IMR-90 (cell line): Measurements from ENCODE around the gene MAP3K9. TPM values are rescaled to one million over a fixed set of nuclear protein-coding genes. Genes with fewer than 3 reads are reported as not detected.
A peak's percentile ranks its signal among the peaks of the same experiment; 100 is the strongest.

Experiments used
- ATAC-seq: fragments of 200-7000 bp; cut with Tn5 transposase; 2 replicates; pipeline ENCODE4 v1.9.1; 2020; ENCODE audit warnings: low read depth, mild to moderate bottlenecking, moderate library complexity
- BruUV-seq: library from RNA; stranded (reverse); fragments of 400-500 nt; replicated peaks from 2 replicates; lab custom pipeline; 2021; lab: Mats Ljungman, UMichigan
- CTCF ChIA-PET: fragments of 300-600 bp; formaldehyde crosslinking; extraction: SDS; loops from one replicate; lab custom pipeline; 2021; ENCODE audit warnings: antibody characterized with exemption; lab: Yijun Ruan, JAX
- POLR2A ChIA-PET: fragments of 300-600 bp; sonication (Branson Sonifier 250); formaldehyde crosslinking; loops from one replicate; lab custom pipeline; 2022; ENCODE audit warnings: antibody characterized with exemption; ENCODE audit not compliant: unreplicated experiment; lab: Charles Lee
- DNase-seq: peaks from one replicate; pipeline ENCODE4 v3.0.0; 2013
- H2AFZ ChIP-seq: replicated peaks from 2 replicates; pipeline ENCODE3; 2013; ENCODE audit warnings: low read length, mild to moderate bottlenecking; ENCODE audit not compliant: poor library complexity
- H2AK5ac ChIP-seq: 2 replicates; pipeline ENCODE4 v1.6.1; 2013; ENCODE audit warnings: low read depth, low read length, inconsistent platforms
- H2AK9ac ChIP-seq: replicated peaks from 2 replicates; pipeline ENCODE3; 2013; ENCODE audit warnings: mild to moderate bottlenecking, low read depth, low read length, moderate library complexity; ENCODE audit not compliant: poor library complexity
- H2BK120ac ChIP-seq: 2 replicates; pipeline ENCODE4 v1.6.1; 2013; ENCODE audit warnings: low read depth, low read length, inconsistent platforms
- H2BK15ac ChIP-seq: 3 replicates; pipeline ENCODE4 v1.6.1; 2013; ENCODE audit warnings: low read depth, low read length, inconsistent platforms
- H2BK20ac ChIP-seq: 2 replicates; pipeline ENCODE4 v1.6.1; 2013; ENCODE audit warnings: low read depth, mild to moderate bottlenecking, inconsistent platforms, low read length, moderate library complexity
- H2BK5ac ChIP-seq: 2 replicates; pipeline ENCODE4 v1.6.1; 2013; ENCODE audit warnings: mild to moderate bottlenecking, low read depth, low read length, inconsistent platforms; ENCODE audit not compliant: poor library complexity, severe bottlenecking
- H3K14ac ChIP-seq: replicated peaks from 2 replicates; pipeline ENCODE4 v1.6.1; 2013; ENCODE audit warnings: low read depth, low read length, inconsistent platforms
- H3K18ac ChIP-seq: 2 replicates; pipeline ENCODE4 v1.6.1; 2013; ENCODE audit warnings: low read depth, low read length, control low read depth
- H3K23ac ChIP-seq: 2 replicates; pipeline ENCODE4 v1.6.1; 2013; ENCODE audit warnings: low read depth, low read length, inconsistent platforms
- H3K27ac ChIP-seq: 2 replicates; pipeline ENCODE4 v1.5.1; 2013; ENCODE audit warnings: mild to moderate bottlenecking, control low read depth, low read length; ENCODE audit not compliant: insufficient read depth
- H3K27me3 ChIP-seq: 2 replicates; pipeline ENCODE4 v1.6.1; 2013; ENCODE audit warnings: low read length; ENCODE audit not compliant: control insufficient read depth, insufficient read depth
- H3K36me3 ChIP-seq: 2 replicates; pipeline ENCODE4 v1.6.1; 2013; ENCODE audit warnings: low read length, mixed read lengths; ENCODE audit not compliant: control insufficient read depth, insufficient read depth
- H3K4ac ChIP-seq: 2 replicates; pipeline ENCODE4 v1.6.1; 2013; ENCODE audit warnings: low read depth, low read length, inconsistent platforms
- H3K4me1 ChIP-seq: 2 replicates; pipeline ENCODE4 v1.6.1; 2013; ENCODE audit warnings: low read length, mixed read lengths; ENCODE audit not compliant: control insufficient read depth, insufficient read depth
- H3K4me2 ChIP-seq: 2 replicates; pipeline ENCODE4 v1.6.1; 2013; ENCODE audit warnings: low read depth, mild to moderate bottlenecking, control low read depth, low read length, moderate library complexity
- H3K4me3 ChIP-seq: 2 replicates; pipeline ENCODE4 v1.5.1; 2013; ENCODE audit warnings: low read depth, mild to moderate bottlenecking, control low read depth, low read length, moderate library complexity; ENCODE audit not compliant: insufficient read depth
- H3K56ac ChIP-seq: 2 replicates; pipeline ENCODE4 v1.6.1; 2013; ENCODE audit warnings: low read length, inconsistent platforms; ENCODE audit not compliant: insufficient read depth; ENCODE audit errors: extremely low read depth
- H3K79me1 ChIP-seq, 2 experiments: 2 replicates each; pipeline ENCODE4 v1.6.1; 2013; ENCODE audit warnings: low read length in 2 of 2, inconsistent platforms in 1 of 2, low read depth in 1 of 2
- H3K9ac ChIP-seq: 2 replicates; pipeline ENCODE4 v1.6.1; 2013; ENCODE audit warnings: low read depth, low read length, control low read depth
- H3K9me1 ChIP-seq: 2 replicates; pipeline ENCODE4 v1.6.1; 2013; ENCODE audit warnings: low read length, inconsistent platforms; ENCODE audit not compliant: insufficient read depth
- H3K9me3 ChIP-seq: 2 replicates; pipeline ENCODE4 v1.6.1; 2013; ENCODE audit warnings: low read length; ENCODE audit not compliant: control insufficient read depth, insufficient read depth
- H4K20me1 ChIP-seq: 2 replicates; pipeline ENCODE4 v1.6.1; 2013; ENCODE audit warnings: low read length, inconsistent platforms; ENCODE audit not compliant: insufficient read depth
- H4K5ac ChIP-seq: 2 replicates; pipeline ENCODE4 v1.6.1; 2013; ENCODE audit warnings: mild to moderate bottlenecking, low read depth, low read length, control low read depth
- H4K8ac ChIP-seq, 2 experiments: 2 replicates each; pipeline ENCODE4 v1.6.1; 2013; ENCODE audit warnings: low read depth in 2 of 2, low read length in 2 of 2, control low read depth in 1 of 2, inconsistent platforms in 1 of 2
- H4K91ac ChIP-seq: 2 replicates; pipeline ENCODE4 v1.6.1; 2013; ENCODE audit warnings: low read depth, low read length, inconsistent platforms; ENCODE audit not compliant: insufficient read depth
- BHLHE40 ChIP-seq: fragments of 150-350 bp; IDR thresholded peaks from 2 replicates; pipeline ENCODE4 v1.6.1; 2016; ENCODE audit warnings: mild to moderate bottlenecking, low read depth, low read length
- CEBPB ChIP-seq: IDR thresholded peaks from 2 replicates; pipeline ENCODE4 v1.6.1; 2012; ENCODE audit warnings: low read depth, low read length, improper control_type of control experiment
- CTCF ChIP-seq: conservative IDR thresholded peaks from 2 replicates; pipeline ENCODE4 v1.5.1; 2012; ENCODE audit warnings: mild to moderate bottlenecking, low read depth, low read length, improper control_type of control experiment
- ELK1 ChIP-seq: fragments of 150-350 bp; IDR thresholded peaks from 2 replicates; pipeline ENCODE4 v1.6.1; 2016; ENCODE audit warnings: low read depth, mild to moderate bottlenecking, low read length, moderate library complexity, borderline replicate concordance
- FOS ChIP-seq: fragments of 150-350 bp; IDR thresholded peaks from 2 replicates; pipeline ENCODE4 v1.6.1; 2016; ENCODE audit warnings: low read depth, low read length
- MAFK ChIP-seq: IDR thresholded peaks from 2 replicates; pipeline ENCODE4 v1.6.1; 2012; ENCODE audit warnings: low read depth, low read length, improper control_type of control experiment
- POLR2A ChIP-seq: IDR thresholded peaks from 2 replicates; pipeline ENCODE4 v1.6.1; 2012; ENCODE audit warnings: mild to moderate bottlenecking, low read depth, low read length
- RAD21 ChIP-seq: IDR thresholded peaks from 2 replicates; pipeline ENCODE4 v1.6.1; 2012; ENCODE audit warnings: low read length, improper control_type of control experiment
- RCOR1 ChIP-seq: IDR thresholded peaks from 2 replicates; pipeline ENCODE4 v1.6.1; 2012; ENCODE audit warnings: mild to moderate bottlenecking, low read length, improper control_type of control experiment; ENCODE audit not compliant: insufficient replicate concordance
- RFX5 ChIP-seq: IDR thresholded peaks from 2 replicates; pipeline ENCODE4 v1.8.0; 2012; ENCODE audit warnings: low read depth, mild to moderate bottlenecking, low read length, moderate library complexity
- SMC3 ChIP-seq: fragments of 150-350 bp; IDR thresholded peaks from 2 replicates; pipeline ENCODE4 v1.6.1; 2016; ENCODE audit warnings: low read depth, mild to moderate bottlenecking, antibody characterized with exemption, low read length, moderate library complexity
- USF2 ChIP-seq: fragments of 150-350 bp; IDR thresholded peaks from 2 replicates; pipeline ENCODE4 v1.6.1; 2017; ENCODE audit warnings: mild to moderate bottlenecking, antibody characterized with exemption, low read length, low read depth
- WGBS, 2 experiments: methylation state at CpG; one replicate each; pipeline versions ENCODE4 v1.1.5 to v1.1.7; 2013; ENCODE audit warnings: missing lambda C conversion rate in 2 of 2; ENCODE audit not compliant: insufficient read length in 1 of 2; ENCODE audit errors: extremely low coverage in 2 of 2; 5-methylcytosine and 5-hydroxymethylcytosine counted together
- dilution Hi-C: fragments of 300-500 bp; cut with HindIII; formaldehyde crosslinking; loops from one replicate; pipeline ENCODE4 v1.14.3; 2018; ENCODE audit warnings: low sequenced_read_pairs; ENCODE audit not compliant: unreplicated experiment
- in situ Hi-C: fragments of 300-500 bp; cut with MboI; formaldehyde crosslinking; loops from 3 replicates; pipeline ENCODE4 v1.14.3; 2019; ENCODE audit warnings: low sequenced_read_pairs, inconsistent platforms, mixed read lengths
- intact Hi-C: fragments of 100-400 bp; cut with micrococcal nuclease; formaldehyde crosslinking; loops from 2 replicates; pipeline ENCODE4 v1.10.0; 2022
- polyA plus RNA-seq, 3 experiments: library from polyadenylated mRNA; depleted of rRNA; stranded (reverse); fragments of >200 nt; gene quantifications; 2 replicates each; pipeline ENCODE4 v1.2.3, GENCODE V29; 2012; ENCODE audit warnings: low replicate concordance in 1 of 3
- total RNA-seq: library from RNA; depleted of rRNA; stranded (reverse); fragments of >200 nt; gene quantifications from 2 replicates; pipeline ENCODE4 v1.2.3, GENCODE V29; 2012

The MAP3K9 gene
- total and polyA plus RNA-seq, 2 of the 4 experiments (the other 2 are of a cell fraction): 0.17 to 0.18 TPM

DNA sequence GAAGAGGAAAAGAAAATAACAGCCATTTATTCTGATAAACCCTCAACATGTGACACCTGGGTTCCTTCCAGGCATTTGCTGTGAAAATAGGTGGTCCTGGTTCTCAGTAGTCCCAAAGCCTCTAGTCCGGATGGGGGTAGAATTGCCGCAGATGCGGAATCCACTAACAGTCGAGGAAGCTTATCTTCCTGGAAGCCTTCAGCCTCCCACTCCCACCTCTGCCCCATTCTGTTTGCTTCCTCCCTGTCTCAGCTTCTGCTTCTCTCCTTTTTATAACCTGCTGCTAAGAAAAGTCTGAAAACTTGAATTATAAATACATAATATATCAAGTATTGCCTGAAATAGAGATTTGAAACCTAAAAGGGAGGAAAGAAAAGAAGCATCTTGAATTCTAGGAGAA, 14.0 kb upstream of the MAP3K9 start:
- no TSS peak for BruUV-seq
- Histone ChIP-seq H3K4me2 (no peak overlapping the region), H2BK5ac (no peak overlapping the region), H3K27ac (no peak overlapping the region), H3K4me1 (no peaks in the 10 kb centered on the region), H3K9me3 (no peaks in the 10 kb centered on the region), H3K36me3 (no peaks in the 10 kb centered on the region), H3K9ac (no peak overlapping the region), H2BK120ac (no peak overlapping the region), H3K4me3 (no peak overlapping the region), H3K4ac (no peak overlapping the region), H2AK5ac (peak overlapping the region; percentile 15; the same call in 1 of the 2 replicates), H3K14ac (no peak overlapping the region), H3K79me1 (no peaks in the 10 kb centered on the region), H3K56ac (no peak overlapping the region), H3K27me3 (peaks cover 4% of the 10 kb centered on the region; the same call in 1 of the 2 replicates), H2AK9ac (no peak overlapping the region), H4K91ac (no peak overlapping the region), H4K5ac (no peak overlapping the region), H2BK15ac (no peak overlapping the region), H3K9me1 (no peaks in the 10 kb centered on the region), H3K23ac (no peak overlapping the region), H2AFZ (no peak overlapping the region), H2BK20ac (no peak overlapping the region), H4K8ac (no peak overlapping the region), H3K18ac (no peak overlapping the region), H4K20me1 (no peaks in the 10 kb centered on the region)
- TF ChIP-seq FOS (no peak), RCOR1 (no peak), BHLHE40 (no peak), POLR2A (no peak), ELK1 (no peak), MAFK (no peak), CEBPB (no peak), SMC3 (no peak), USF2 (no peak), RAD21 (no peak), CTCF (no peak), RFX5 (no peak)
- dilution Hi-C loops: no loop called here
- no peak for DNase-seq
- intact Hi-C loops: no loop called here
- ChIA-PET CTCF (interaction anchor here (0.7 to 1.0 kb wide), 3 partner anchors 111 to 727 kb away, joined by 3 to 5 read pairs (median 3); no protein-coding TSS in a partner anchor), POLR2A (interaction anchor here (0.6 kb wide), 1 partner anchor 969 kb away, joined by 3 read pairs; no protein-coding TSS in a partner anchor)
- WGBS, 2 experiments: no CpG with 5 or more reads among the region's 4 CpGs
- ATAC-seq: no peak
- in situ Hi-C loops: loop anchor here (5.0 kb wide), 1 partner anchor 149 kb away; no protein-coding TSS in a partner anchor
